AG09309 (cell line): ENCODE measurements around the gene KCND3.

Experiments used
- DNase-seq: peaks from one replicate; pipeline ENCODE4 v3.0.0-alpha.2; 2010; ENCODE audit warnings: low read depth
- H3K4me3 ChIP-seq: 2 replicates; pipeline ENCODE4 v1.5.1; 2011; ENCODE audit warnings: mild to moderate bottlenecking, low read depth, low read length, moderate library complexity; ENCODE audit not compliant: control insufficient read depth
- TF ChIP-seq, protein P1 (sequence below): IDR thresholded peaks from 2 replicates; pipeline ENCODE4 v1.5.1; 2011; ENCODE audit warnings: mild to moderate bottlenecking, low read depth, low read length, inconsistent platforms; ENCODE audit not compliant: insufficient read depth, control insufficient read depth; ENCODE audit errors: missing control alignments

KCND3 gene

DNA sequence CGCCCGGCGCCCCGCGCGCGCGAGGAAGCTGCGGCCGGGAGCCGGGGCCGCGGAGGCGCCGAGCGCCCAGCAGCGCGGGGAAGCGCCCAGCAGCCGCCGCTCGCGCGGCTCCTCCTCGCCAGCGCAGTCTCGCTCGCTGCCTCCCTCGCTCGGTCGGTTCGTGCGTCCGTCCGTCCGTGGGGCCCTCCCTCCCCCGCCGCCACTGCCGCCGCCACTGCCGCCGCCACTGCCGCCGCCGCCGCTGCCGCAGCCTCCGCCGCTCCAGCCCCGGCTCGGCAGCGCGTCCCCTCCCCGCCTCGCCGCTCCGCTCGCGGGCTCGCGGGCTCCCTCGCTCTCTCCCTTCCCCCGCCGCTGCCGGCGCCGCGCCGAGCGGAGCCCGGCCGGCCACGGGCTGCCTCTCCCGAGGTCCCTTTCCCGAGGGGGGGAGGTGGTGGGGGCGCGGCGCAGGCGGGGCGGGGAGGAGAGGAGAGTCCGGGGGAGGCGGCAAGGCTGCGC is at the start of gene KCND3:
KCND3 (minus strand) TSS at position 138 of the 495 bp plus-strand sequence.
- no peak for DNase-seq
- TF ChIP-seq, protein P1, sequence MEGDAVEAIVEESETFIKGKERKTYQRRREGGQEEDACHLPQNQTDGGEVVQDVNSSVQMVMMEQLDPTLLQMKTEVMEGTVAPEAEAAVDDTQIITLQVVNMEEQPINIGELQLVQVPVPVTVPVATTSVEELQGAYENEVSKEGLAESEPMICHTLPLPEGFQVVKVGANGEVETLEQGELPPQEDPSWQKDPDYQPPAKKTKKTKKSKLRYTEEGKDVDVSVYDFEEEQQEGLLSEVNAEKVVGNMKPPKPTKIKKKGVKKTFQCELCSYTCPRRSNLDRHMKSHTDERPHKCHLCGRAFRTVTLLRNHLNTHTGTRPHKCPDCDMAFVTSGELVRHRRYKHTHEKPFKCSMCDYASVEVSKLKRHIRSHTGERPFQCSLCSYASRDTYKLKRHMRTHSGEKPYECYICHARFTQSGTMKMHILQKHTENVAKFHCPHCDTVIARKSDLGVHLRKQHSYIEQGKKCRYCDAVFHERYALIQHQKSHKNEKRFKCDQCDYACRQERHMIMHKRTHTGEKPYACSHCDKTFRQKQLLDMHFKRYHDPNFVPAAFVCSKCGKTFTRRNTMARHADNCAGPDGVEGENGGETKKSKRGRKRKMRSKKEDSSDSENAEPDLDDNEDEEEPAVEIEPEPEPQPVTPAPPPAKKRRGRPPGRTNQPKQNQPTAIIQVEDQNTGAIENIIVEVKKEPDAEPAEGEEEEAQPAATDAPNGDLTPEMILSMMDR, result no peak
- peak within 1 kb of the TSS; percentile 50 for H3K4me3 ChIP-seq

DNA sequence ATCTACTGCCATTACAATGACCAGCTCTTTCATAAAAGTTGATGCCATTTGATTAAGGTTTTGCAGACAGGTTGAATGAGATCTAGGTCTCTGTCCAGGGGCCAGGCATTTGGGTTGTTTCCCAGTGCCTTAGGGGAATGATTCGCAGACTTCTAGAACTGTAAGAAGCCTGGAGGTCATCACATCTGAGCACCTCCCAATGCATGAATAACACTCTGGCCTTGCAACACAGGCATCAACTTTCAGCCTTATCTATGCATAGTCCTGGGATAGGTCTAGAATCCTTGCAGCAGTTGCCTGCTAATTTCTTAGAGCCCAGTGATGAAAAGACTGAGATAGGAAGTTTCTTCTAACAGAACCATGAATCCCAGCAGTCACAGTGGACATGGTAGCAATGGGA is 44.8 kb upstream of the KCND3 start:
- TF ChIP-seq, protein P1, result no peak
- no peak overlapping the region for H3K4me3 ChIP-seq
- no peak for DNase-seq

DNA sequence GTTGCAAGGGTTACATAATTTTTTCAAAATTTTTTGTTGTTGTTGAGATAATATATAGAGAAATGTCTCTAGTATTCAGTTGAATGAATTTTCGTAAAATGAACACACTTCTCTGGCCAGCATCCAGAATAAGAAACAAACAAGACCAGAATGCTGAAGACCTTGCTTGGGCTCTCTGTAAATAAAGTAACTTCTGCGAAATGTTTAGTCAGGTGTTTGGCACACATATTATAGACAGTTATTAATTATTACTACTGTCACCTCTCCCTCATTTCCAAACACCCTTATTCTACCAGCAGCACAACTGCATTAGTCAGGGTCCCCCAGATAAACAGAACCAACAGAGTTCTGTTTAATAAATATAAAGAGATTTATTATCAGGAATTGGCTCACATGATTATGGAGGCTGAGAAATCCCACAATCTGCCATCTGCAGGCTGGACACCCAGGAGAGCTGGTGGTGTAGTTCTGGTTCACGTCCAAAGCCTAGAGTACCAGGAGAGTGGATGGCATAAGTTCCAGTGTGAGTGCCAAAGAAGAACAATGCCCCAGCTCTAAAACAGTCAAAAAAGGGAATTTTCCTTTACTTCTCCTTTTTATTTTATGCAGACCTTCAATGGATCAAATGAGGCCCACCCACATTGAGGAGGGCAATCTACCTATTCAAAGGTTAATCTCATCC is 44.1 kb upstream of the KCND3 start:
- DNase-seq, result no peak
- TF ChIP-seq, protein P1, result no peak
- no peak overlapping the region for H3K4me3 ChIP-seq

DNA sequence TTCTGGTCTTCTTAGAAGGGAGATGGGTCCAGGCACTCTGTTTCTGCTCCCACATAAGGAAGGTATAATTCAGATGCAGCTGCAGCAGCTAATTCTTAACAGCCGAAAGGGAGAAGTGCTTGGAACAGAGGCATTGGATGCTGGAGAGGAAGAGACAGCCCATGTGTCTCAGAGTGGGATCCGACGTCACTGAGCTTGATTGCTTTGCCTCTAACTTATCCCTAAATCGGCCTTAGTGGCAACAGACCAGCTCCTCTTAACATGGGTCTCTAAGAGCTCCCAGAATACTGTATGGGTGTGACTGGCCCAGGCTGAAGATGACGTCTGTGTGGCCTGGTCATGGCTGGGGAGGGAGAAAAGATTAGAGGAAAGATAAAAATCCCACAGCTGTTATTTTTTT is 40.7 kb upstream of the KCND3 start:
- no peak overlapping the region for H3K4me3 ChIP-seq
- TF ChIP-seq, protein P1, result no peak
- no peak for DNase-seq

DNA sequence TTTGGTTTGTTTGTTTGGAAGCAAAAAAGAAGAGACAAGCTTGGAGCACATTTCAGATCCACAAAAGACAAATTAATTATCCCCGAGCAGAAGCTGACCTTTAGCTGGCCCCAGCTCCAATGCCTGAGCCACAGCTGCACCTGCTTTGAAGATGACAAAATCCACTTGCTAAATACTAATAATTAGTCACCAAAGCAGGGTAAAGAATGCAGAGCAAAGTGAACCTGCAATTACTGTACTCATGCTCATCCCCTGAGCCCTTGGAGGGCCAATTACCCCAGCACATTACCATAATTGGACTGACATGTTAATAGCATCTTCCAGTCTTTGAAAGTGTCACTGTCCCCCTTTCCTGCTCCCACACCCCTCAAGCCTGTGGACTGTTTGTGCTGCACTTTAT is 38.2 kb upstream of the KCND3 start:
- TF ChIP-seq, protein P1, result no peak
- no peak for DNase-seq
- H3K4me3 ChIP-seq, result no peak overlapping the region

DNA sequence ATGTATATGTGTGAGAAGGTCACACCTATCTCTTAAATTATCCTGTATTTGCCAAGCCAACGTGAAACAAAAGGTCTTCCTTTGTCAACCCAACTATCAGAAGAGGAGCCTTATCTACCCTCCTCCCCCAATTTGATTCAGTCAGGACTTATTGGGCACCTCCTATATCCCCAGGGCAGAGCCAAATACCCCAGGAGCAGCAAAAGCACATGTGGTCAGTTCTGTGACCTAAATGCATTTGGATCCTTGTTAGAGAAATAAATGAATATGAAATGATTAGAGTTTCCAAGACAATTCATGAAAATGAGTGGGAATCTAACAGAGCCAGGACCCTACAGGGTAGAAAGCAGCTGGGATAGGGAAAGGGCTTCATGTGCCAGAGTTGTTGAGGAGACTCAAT is 37.0 kb upstream of the KCND3 start:
- TF ChIP-seq, protein P1, result no peak
- no peak overlapping the region for H3K4me3 ChIP-seq
- no peak for DNase-seq
